Esophagus squamous epithelium (tissue), 4 donors: ENCODE data around the gene CXCR3.
"Not testable (repeated sequence)": the region's sequence is repeated elsewhere in the genome, so short reads cannot be mapped to it uniquely, and the experiment has no call there.

ENCODE experiments used
- CTCF ChIP-seq, 6 experiments: fragments of 450-650 bp in 4 of 6; fragments of 200-600 bp in 2 of 6; sonication (generic) in 2 of 6; IDR thresholded peaks; one replicate each; pipeline ENCODE4 v1.5.1; 2016 to 2019; ENCODE audit warnings: antibody characterized with exemption in 6 of 6, mild to moderate bottlenecking in 4 of 6, moderate library complexity in 4 of 6
- POLR2A ChIP-seq, 4 donors: fragments of 450-650 bp; IDR thresholded peaks; one replicate each; pipeline ENCODE4 v1.6.1; 2017; ENCODE audit warnings: antibody characterized with exemption in 4 of 4, mild to moderate bottlenecking in 4 of 4, moderate library complexity in 3 of 4

- TF ChIP-seq POLR2A, CTCF (IDR thresholded peaks at IDR 0.05): not testable (repeated sequence)
Observed at GRCh38 chrX:71611736-71612135, 6.6 kb downstream of the CXCR3 start.
